Astrocyte (in vitro differentiated cells and primary cell): ENCODE results near the gene SIGLEC9. TPM values are rescaled to one million over a fixed set of nuclear protein-coding genes. Genes with fewer than 3 reads are reported as not detected.

ENCODE experiments used
- DNase-seq: peaks from one replicate; pipeline ENCODE4 v3.0.0-alpha.2; 2010; ENCODE audit warnings: low read depth
- FAIRE-seq: peaks from 2 replicates; lab custom pipeline; 2011; peaks lifted over from hg19 to GRCh38; lab: Jason Lieb, UNC
- H2AFZ ChIP-seq: 2 replicates; pipeline ENCODE4 v1.6.0; 2012; ENCODE audit warnings: low read depth, low read length, inconsistent platforms
- H3K27ac ChIP-seq: 2 replicates; pipeline ENCODE4 v1.5.1; 2011; ENCODE audit warnings: low read depth, low read length, inconsistent platforms
- H3K27me3 ChIP-seq: 2 replicates; pipeline ENCODE4 v1.6.0; 2011; ENCODE audit warnings: low read length, inconsistent platforms; ENCODE audit not compliant: insufficient read depth
- H3K36me3 ChIP-seq: 2 replicates; pipeline ENCODE4 v1.5.1; 2011; ENCODE audit warnings: low read length, inconsistent platforms; ENCODE audit not compliant: insufficient read depth
- H3K4me1 ChIP-seq: 2 replicates; pipeline ENCODE4 v1.5.1; 2011; ENCODE audit warnings: low read length, inconsistent platforms; ENCODE audit not compliant: insufficient read depth
- H3K4me2 ChIP-seq: 2 replicates; pipeline ENCODE4 v1.6.0; 2012; ENCODE audit warnings: low read length, inconsistent platforms
- H3K4me3 ChIP-seq: 2 replicates; pipeline ENCODE4 v1.5.1; 2011; ENCODE audit warnings: low read depth, mild to moderate bottlenecking, low read length, inconsistent platforms; ENCODE audit not compliant: insufficient read depth
- H3K79me2 ChIP-seq: 2 replicates; pipeline ENCODE4 v1.6.0; 2012; ENCODE audit warnings: mild to moderate bottlenecking, low read length, inconsistent platforms; ENCODE audit not compliant: insufficient read depth
- H3K9ac ChIP-seq: 2 replicates; pipeline ENCODE4 v1.6.0; 2012; ENCODE audit warnings: mild to moderate bottlenecking, low read length, inconsistent platforms
- H3K9me3 ChIP-seq: 2 replicates; pipeline ENCODE4 v1.5.1; 2012; ENCODE audit warnings: low read depth, mild to moderate bottlenecking, low read length, inconsistent platforms; ENCODE audit not compliant: insufficient read depth
- H4K20me1 ChIP-seq: 2 replicates; pipeline ENCODE4 v1.6.0; 2012; ENCODE audit warnings: low read length, inconsistent platforms; ENCODE audit not compliant: insufficient read depth
- H3K27ac Mint-ChIP-seq: one replicate; pipeline ENCODE4 v1.8.0; 2021; ENCODE audit warnings: mild to moderate bottlenecking, mixed read lengths; ENCODE audit not compliant: unreplicated experiment
- H3K27me3 Mint-ChIP-seq: one replicate; pipeline ENCODE4 v1.8.0; 2021; ENCODE audit warnings: low read depth, mixed read lengths; ENCODE audit not compliant: unreplicated experiment
- H3K36me3 Mint-ChIP-seq: one replicate; pipeline ENCODE4 v1.8.0; 2021; ENCODE audit warnings: low read depth, mixed read lengths; ENCODE audit not compliant: unreplicated experiment
- H3K4me1 Mint-ChIP-seq: one replicate; pipeline ENCODE4 v1.8.0; 2021; ENCODE audit warnings: low read depth, mixed read lengths; ENCODE audit not compliant: unreplicated experiment
- H3K4me3 Mint-ChIP-seq: one replicate; pipeline ENCODE4 v1.8.0; 2021; ENCODE audit warnings: mild to moderate bottlenecking, moderate library complexity, mixed read lengths; ENCODE audit not compliant: unreplicated experiment
- H3K9me3 Mint-ChIP-seq: one replicate; pipeline ENCODE4 v1.8.0; 2021; ENCODE audit warnings: mild to moderate bottlenecking, mixed read lengths; ENCODE audit not compliant: unreplicated experiment
- CTCF ChIP-seq: IDR thresholded peaks from 2 replicates; pipeline ENCODE4 v1.5.1; 2011; ENCODE audit warnings: low read depth, mild to moderate bottlenecking, inconsistent platforms, low read length, moderate library complexity; ENCODE audit not compliant: insufficient read depth
- EZH2 ChIP-seq: IDR thresholded peaks from 2 replicates; pipeline ENCODE4 v1.6.1; 2012; ENCODE audit warnings: mild to moderate bottlenecking, low read length, inconsistent platforms; ENCODE audit not compliant: insufficient read depth
- total RNA-seq: library from RNA; stranded (reverse); gene quantifications from 2 replicates; pipeline ENCODE4 v1.2.1, GENCODE V29; 2021

Gene SIGLEC9
- total RNA-seq, 1 donor from 2014 or later = not detected

GRCh38 chr19:51147663-51148062 is 23.0 kb downstream of the SIGLEC9 start:
- no peak overlapping the region for H3K4me3 Mint-ChIP-seq
- no peaks in the 10 kb centered on the region for H3K79me2 ChIP-seq
- DNase-seq = no peak
- no peaks in the 10 kb centered on the region for H3K27me3 ChIP-seq
- no peaks in the 10 kb centered on the region for H4K20me1 ChIP-seq
- H3K36me3 Mint-ChIP-seq = no peaks in the 10 kb centered on the region
- no peak overlapping the region for H3K4me2 ChIP-seq
- no peaks in the 10 kb centered on the region for H3K9me3 ChIP-seq
- H3K27me3 Mint-ChIP-seq = peaks cover 40% of the 10 kb centered on the region
- TF ChIP-seq EZH2 (no peak), CTCF (no peak)
- no peaks in the 10 kb centered on the region for H3K4me1 Mint-ChIP-seq
- peaks cover 2% of the 10 kb centered on the region for H3K9me3 Mint-ChIP-seq
- H3K4me1 ChIP-seq = no peaks in the 10 kb centered on the region
- FAIRE-seq = no peak
- no peak overlapping the region for H3K4me3 ChIP-seq
- H3K27ac ChIP-seq = no peak overlapping the region
- H3K36me3 ChIP-seq = no peaks in the 10 kb centered on the region
- H3K27ac Mint-ChIP-seq = no peak overlapping the region
- no peak overlapping the region for H3K9ac ChIP-seq
- no peak overlapping the region for H2AFZ ChIP-seq

GRCh38 chr19:51148580-51148979 is 23.9 kb downstream of the SIGLEC9 start:
- FAIRE-seq = no peak
- Histone ChIP-seq H4K20me1 (no peaks in the 10 kb centered on the region), H3K27me3 (no peaks in the 10 kb centered on the region), H3K79me2 (no peaks in the 10 kb centered on the region), H3K4me3 (no peak overlapping the region), H3K9me3 (peaks cover 2% of the 10 kb centered on the region), H3K4me1 (no peaks in the 10 kb centered on the region), H3K36me3 (no peaks in the 10 kb centered on the region), H3K9ac (no peak overlapping the region), H3K27ac (no peak overlapping the region), H2AFZ (no peak overlapping the region), H3K4me2 (no peak overlapping the region)
- Mint-ChIP-seq H3K27ac (no peak overlapping the region), H3K9me3 (peaks cover 2% of the 10 kb centered on the region), H3K36me3 (no peaks in the 10 kb centered on the region), H3K27me3 (peaks cover 45% of the 10 kb centered on the region), H3K4me3 (no peak overlapping the region), H3K4me1 (no peaks in the 10 kb centered on the region)
- no peak for TF ChIP-seq EZH2
- TF ChIP-seq CTCF = no peak
- no peak for DNase-seq

GRCh38 chr19:51150627-51151026 is 25.9 kb downstream of the SIGLEC9 start:
- H3K9me3 Mint-ChIP-seq = peaks cover 2% of the 10 kb centered on the region
- H3K36me3 ChIP-seq = no peaks in the 10 kb centered on the region
- DNase-seq (no peak), FAIRE-seq (no peak)
- H4K20me1 ChIP-seq = no peaks in the 10 kb centered on the region
- no peak overlapping the region for H3K27ac Mint-ChIP-seq
- no peak overlapping the region for H3K4me3 ChIP-seq
- no peaks in the 10 kb centered on the region for H3K4me1 ChIP-seq
- H3K4me1 Mint-ChIP-seq = no peaks in the 10 kb centered on the region
- H3K9ac ChIP-seq = no peak overlapping the region
- H3K27me3 Mint-ChIP-seq = peaks cover 36% of the 10 kb centered on the region
- TF ChIP-seq EZH2 (no peak), CTCF (no peak)
- no peaks in the 10 kb centered on the region for H3K27me3 ChIP-seq
- no peak overlapping the region for H3K27ac ChIP-seq
- no peak overlapping the region for H2AFZ ChIP-seq
- no peak overlapping the region for H3K4me2 ChIP-seq
- no peaks in the 10 kb centered on the region for H3K36me3 Mint-ChIP-seq
- no peak overlapping the region for H3K4me3 Mint-ChIP-seq
- no peaks in the 10 kb centered on the region for H3K79me2 ChIP-seq
- H3K9me3 ChIP-seq = peaks cover 2% of the 10 kb centered on the region
